GM18951 (cell line): ENCODE measurements around the gene ZNF518B.

Source experiments
- POLR2A ChIP-seq: IDR thresholded peaks from 4 replicates; pipeline ENCODE4 v1.6.1; 2011; ENCODE audit warnings: mild to moderate bottlenecking; ENCODE audit not compliant: insufficient read length, insufficient read depth; ENCODE audit errors: extremely low read depth
- in situ Hi-C: fragments of 300-500 bp; cut with MboI; formaldehyde crosslinking; loops from one replicate; pipeline ENCODE4 v1.12.0; 2022; ENCODE audit warnings: low sequenced_read_pairs, mixed read lengths, inconsistent platforms; ENCODE audit not compliant: unreplicated experiment

The ZNF518B gene

GRCh38 chr4:10457255-10457801 lies at the start of gene ZNF518B:
ZNF518B (minus strand) TSS chr4:10457426; CDS start chr4:10446328, 11,098 bp downstream.
- in situ Hi-C loops = no loop called here
- peak; percentile 62 for TF ChIP-seq POLR2A

- in situ Hi-C loops = no loop called here
- no peak for TF ChIP-seq POLR2A
Observed at GRCh38 chr4:10506077-10506476, 48.9 kb upstream of the ZNF518B start.

GRCh38 chr4:10504570-10505179 lies 47.4 kb upstream of the ZNF518B start:
- TF ChIP-seq POLR2A = no peak
- in situ Hi-C loops = no loop called here

GRCh38 chr4:10502717-10503116 lies 45.5 kb upstream of the ZNF518B start:
- TF ChIP-seq POLR2A = no peak
- in situ Hi-C loops = no loop called here

- in situ Hi-C loops = no loop called here
- no peak for TF ChIP-seq POLR2A
Observed at GRCh38 chr4:10500776-10501175, 43.5 kb upstream of the ZNF518B start.

- no peak for TF ChIP-seq POLR2A
Observed at GRCh38 chr4:10496200-10496599, 39.0 kb upstream of the ZNF518B start.

GRCh38 chr4:10495651-10496050 lies 38.4 kb upstream of the ZNF518B start:
- in situ Hi-C loops = no loop called here

More at GRCh38 chr4:10496200-10496599, 39.0 kb upstream of the ZNF518B start:
- in situ Hi-C loops = no loop called here

GRCh38 chr4:10492464-10492863 lies 35.2 kb upstream of the ZNF518B start:
- in situ Hi-C loops = no loop called here
- no peak for TF ChIP-seq POLR2A

More at GRCh38 chr4:10495651-10496050, 38.4 kb upstream of the ZNF518B start:
- no peak for TF ChIP-seq POLR2A

- in situ Hi-C loops = no loop called here
- TF ChIP-seq POLR2A = no peak
Observed at GRCh38 chr4:10491401-10491800, 34.2 kb upstream of the ZNF518B start.

- in situ Hi-C loops = no loop called here
- no peak for TF ChIP-seq POLR2A
Observed at GRCh38 chr4:10490996-10491395, 33.8 kb upstream of the ZNF518B start.

GRCh38 chr4:10482913-10483312 lies 25.7 kb upstream of the ZNF518B start:
- TF ChIP-seq POLR2A = no peak
- in situ Hi-C loops = no loop called here

- in situ Hi-C loops = no loop called here
- TF ChIP-seq POLR2A = no peak
Observed at GRCh38 chr4:10480616-10481015, 23.4 kb upstream of the ZNF518B start.

- no peak for TF ChIP-seq POLR2A
- in situ Hi-C loops = no loop called here
Observed at GRCh38 chr4:10478621-10479020, 21.4 kb upstream of the ZNF518B start.

- TF ChIP-seq POLR2A = no peak
- in situ Hi-C loops = no loop called here
Observed at GRCh38 chr4:10470505-10470904, 13.3 kb upstream of the ZNF518B start.

- in situ Hi-C loops = no loop called here
- no peak for TF ChIP-seq POLR2A
Observed at GRCh38 chr4:10466161-10466560, 8.9 kb upstream of the ZNF518B start.

GRCh38 chr4:10462876-10463275 lies 5.7 kb upstream of the ZNF518B start:
- in situ Hi-C loops = no loop called here
- no peak for TF ChIP-seq POLR2A
